ENCODE measurements around the gene PECR.
"Not testable (repeated sequence)": the region's sequence is repeated elsewhere in the genome, so short reads cannot be mapped to it uniquely, and the experiment has no call there.

The PECR gene

GRCh38 chr2:215994911-215995310, 86.7 kb downstream of the PECR start:
- no peak for DNase-seq

GRCh38 chr2:215988556-215989207, 92.9 kb downstream of the PECR start:
- not testable (repeated sequence) for DNase-seq
